Pancreas (tissue), 10 donors: ENCODE data around the gene ARNT2. TPM values are rescaled to one million over a fixed set of nuclear protein-coding genes. Genes with fewer than 3 reads are reported as not detected.

Source experiments
- ATAC-seq, 4 donors: fragments of 200-7000 bp; cut with Tn5 transposase; one replicate each; pipeline versions ENCODE4 v1.8.0 to v1.9.1; 2020; ENCODE audit warnings: mild to moderate bottlenecking in 4 of 4, moderate library complexity in 4 of 4
- DNase-seq, 6 donors: peaks; one replicate each; pipeline ENCODE4 v3.0.0-alpha.2; 2020
- FAIRE-seq: peaks from 2 replicates; lab custom pipeline; 2012; peaks lifted over from hg19 to GRCh38; lab: Jason Lieb, UNC
- H3K27ac ChIP-seq, 4 donors: fragments of 200-600 bp; sonication (generic); 1 replicate in 3 of 4; 2 replicates in 1 of 4; pipeline versions ENCODE4 v1.5.0 to v1.8.0; 2020
- H3K27me3 ChIP-seq, 4 donors: fragments of 200-600 bp; one replicate each; pipeline ENCODE4 v1.8.0; 2021
- H3K36me3 ChIP-seq, 3 donors: fragments of 200-600 bp; sonication (generic) in 1 of 3; one replicate each; pipeline versions ENCODE4 v1.5.0 to v1.8.0; 2020 to 2021
- H3K4me1 ChIP-seq, 3 donors: fragments of 200-600 bp; one replicate each; pipeline ENCODE4 v1.8.0; 2021
- H3K4me3 ChIP-seq, 4 donors: fragments of 200-600 bp; sonication (generic) in 2 of 4; one replicate each; pipeline versions ENCODE4 v1.5.0 to v1.8.0; 2020 to 2021
- H3K9me3 ChIP-seq, 4 donors: fragments of 200-600 bp; one replicate each; pipeline ENCODE4 v1.8.0; 2021
- WGBS, 2 donors: extraction: QIAGEN DNeasy Blood & Tissue Kit; methylation state at CpG; one replicate each; pipeline ENCODE4 v1.1.7; 2013; 5-methylcytosine and 5-hydroxymethylcytosine counted together
- intact Hi-C, 3 donors: fragments of 100-400 bp; cut with DNase I; formaldehyde crosslinking; loops; one replicate each; pipeline versions ENCODE4 v1.11.1 to v1.14.2; 2022
- polyA plus RNA-seq, 2 donors: library from polyadenylated mRNA; stranded (reverse); fragments of 200-250 nt; gene quantifications; one replicate each; pipeline ENCODE4 v1.2.3, GENCODE V29; 2013
- total RNA-seq, 6 donors: library from RNA; stranded (reverse); fragmentation: NEBNext Ultra II Directional in 4 of 6; extraction: Animal tissue kit (Norgen Biotek cat#: 25700) in 4 of 6; gene quantifications; one replicate each; pipeline versions ENCODE4 v1.2.1 to v1.2.4, GENCODE V29; 2021 to 2023
- TF ChIP-seq, protein P1 (sequence below), 4 donors: fragments of 200-600 bp; sonication (generic) in 3 of 4; IDR thresholded peaks; one replicate each; pipeline versions ENCODE4 v1.5.0 to v1.8.0; 2021; ENCODE audit warnings: antibody characterized with exemption in 4 of 4
- donor health status: healthy with polysubstance abuse.
- donor health status: DM: no; HTN: no; CAD: no; lungs with moderate emphysema.
- donor health status: DM: no; HTN: no; CAD: no.
- donor health status: control.
- donor health status: control.
- donor health status: Bipolar disorder and iron deficiency.
- donor health status: DM: yes; HTN: yes; CAD: no.
- donor health status: DM: no; HTN: no; CAD: no.
- donor health status: DM: no; HTN: no; CAD: no.
- donor health status: DM: yes; HTN: yes; CAD: no.

Gene ARNT2
- total and polyA plus RNA-seq, 8 donors: 2.1 to 18.1 (median 5.4) TPM

DNA sequence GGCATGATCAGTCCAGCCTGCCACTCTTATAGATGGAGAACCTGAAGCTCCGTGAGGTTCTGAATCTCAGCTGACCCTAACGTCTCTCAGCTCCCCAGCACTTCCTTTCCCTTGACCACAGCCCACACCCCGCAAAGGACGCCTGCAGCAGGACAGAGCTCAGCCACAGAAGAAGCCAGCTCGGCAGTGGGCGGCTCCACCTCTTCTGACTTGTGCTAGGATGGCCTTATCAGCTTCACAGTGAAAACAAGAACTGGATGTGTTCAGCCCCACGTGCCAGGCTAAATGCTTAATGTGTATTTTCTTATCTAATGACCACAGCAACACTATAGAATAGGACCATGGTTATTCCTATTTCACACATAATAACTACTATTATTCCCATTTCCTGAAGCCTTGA, 127.6 kb downstream of the ARNT2 start:
- Histone ChIP-seq H3K27me3 (no peaks in the 10 kb centered on the region), H3K27ac (no peak overlapping the region), H3K4me1 (no peaks in the 10 kb centered on the region), H3K36me3 (no peaks in the 10 kb centered on the region), H3K9me3 (no peaks in the 10 kb centered on the region), H3K4me3 (no peak overlapping the region)
- WGBS, 2 donors: 55 to 74% methylated on average over 7 of the region's 7 CpGs
- intact Hi-C loops: no loop called here
- FAIRE-seq (no peak), ATAC-seq (peak in 1 of 4 donors; percentile 25), DNase-seq (no peak)
- TF ChIP-seq, protein P1, sequence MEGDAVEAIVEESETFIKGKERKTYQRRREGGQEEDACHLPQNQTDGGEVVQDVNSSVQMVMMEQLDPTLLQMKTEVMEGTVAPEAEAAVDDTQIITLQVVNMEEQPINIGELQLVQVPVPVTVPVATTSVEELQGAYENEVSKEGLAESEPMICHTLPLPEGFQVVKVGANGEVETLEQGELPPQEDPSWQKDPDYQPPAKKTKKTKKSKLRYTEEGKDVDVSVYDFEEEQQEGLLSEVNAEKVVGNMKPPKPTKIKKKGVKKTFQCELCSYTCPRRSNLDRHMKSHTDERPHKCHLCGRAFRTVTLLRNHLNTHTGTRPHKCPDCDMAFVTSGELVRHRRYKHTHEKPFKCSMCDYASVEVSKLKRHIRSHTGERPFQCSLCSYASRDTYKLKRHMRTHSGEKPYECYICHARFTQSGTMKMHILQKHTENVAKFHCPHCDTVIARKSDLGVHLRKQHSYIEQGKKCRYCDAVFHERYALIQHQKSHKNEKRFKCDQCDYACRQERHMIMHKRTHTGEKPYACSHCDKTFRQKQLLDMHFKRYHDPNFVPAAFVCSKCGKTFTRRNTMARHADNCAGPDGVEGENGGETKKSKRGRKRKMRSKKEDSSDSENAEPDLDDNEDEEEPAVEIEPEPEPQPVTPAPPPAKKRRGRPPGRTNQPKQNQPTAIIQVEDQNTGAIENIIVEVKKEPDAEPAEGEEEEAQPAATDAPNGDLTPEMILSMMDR (IDR thresholded peaks at IDR 0.05): no peak

DNA sequence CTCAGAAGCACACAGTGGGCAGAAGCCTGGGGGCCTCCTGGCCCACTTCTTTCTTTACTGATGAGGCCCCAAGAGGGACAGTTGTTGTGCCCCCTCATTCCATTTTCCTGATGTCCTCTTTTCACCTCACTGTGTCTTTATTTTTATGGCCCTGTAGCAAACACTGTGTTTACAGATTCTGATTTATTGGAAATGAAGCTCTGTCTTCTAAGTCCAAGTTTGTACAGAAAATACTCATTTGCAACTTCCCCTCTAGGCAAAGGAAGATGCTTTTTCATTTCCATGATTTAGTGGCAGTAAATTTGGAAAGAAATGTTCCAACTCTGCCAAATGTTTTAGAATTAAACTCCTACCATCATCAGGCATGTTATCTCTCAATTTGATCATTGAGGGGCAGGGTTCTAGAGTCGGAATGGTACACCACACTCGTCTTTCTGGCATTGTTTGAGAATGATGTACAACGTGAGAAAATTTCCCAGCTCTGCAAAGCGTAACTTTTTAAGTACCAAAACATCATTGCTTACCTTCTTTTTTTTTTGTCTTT, 129.7 kb downstream of the ARNT2 start:
- DNase-seq: no peak
- intact Hi-C loops: no loop called here
- FAIRE-seq: no peak
- 78 to 88% methylated on average over 4 of the region's 4 CpGs for WGBS, 2 donors
- Histone ChIP-seq H3K27me3 (peaks cover 0 to 3% (median 0%) of the 10 kb centered on the region in 4 donors), H3K36me3 (no peaks in the 10 kb centered on the region), H3K27ac (no peak overlapping the region), H3K9me3 (no peaks in the 10 kb centered on the region), H3K4me3 (no peak overlapping the region), H3K4me1 (no peaks in the 10 kb centered on the region)
- TF ChIP-seq, protein P1 (IDR thresholded peaks at IDR 0.05): no peak
- no peak for ATAC-seq

GRCh38 chr15:80536231-80536630, 132.0 kb downstream of the ARNT2 start:
- intact Hi-C loops: no loop called here
- Histone ChIP-seq H3K27me3 (peaks cover 0 to 4% (median 0%) of the 10 kb centered on the region in 4 donors), H3K36me3 (no peaks in the 10 kb centered on the region), H3K4me1 (no peaks in the 10 kb centered on the region), H3K27ac (no peak overlapping the region), H3K9me3 (no peaks in the 10 kb centered on the region), H3K4me3 (no peak overlapping the region)
- TF ChIP-seq, protein P1 (IDR thresholded peaks at IDR 0.05): no peak
- peak in 3 of 4 donors; percentile 37 to 79 (median 55) for ATAC-seq
- peak in 1 of 6 donors; percentile 24 for DNase-seq
- FAIRE-seq: no peak
- 28 to 33% methylated on average over 5 of the region's 5 CpGs for WGBS, 2 donors

DNA sequence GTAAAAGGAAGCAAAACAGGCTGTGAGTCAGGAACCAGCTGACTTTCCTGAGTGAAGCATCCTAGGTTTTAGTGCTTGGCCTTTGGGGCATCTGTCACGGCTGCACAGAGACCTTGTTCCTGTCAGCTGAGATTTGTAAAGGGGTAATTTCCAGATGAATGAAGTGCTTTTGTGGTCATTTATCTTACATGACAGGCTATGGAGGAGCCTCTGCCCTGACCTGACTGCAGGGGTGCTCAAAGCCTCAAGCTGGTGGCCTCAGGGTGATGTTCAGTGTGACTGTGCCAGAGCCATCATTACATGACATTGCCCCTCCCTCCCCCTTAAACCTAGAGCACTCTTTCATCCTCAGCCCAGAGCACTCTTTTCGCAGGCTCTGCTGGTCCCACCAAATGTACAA, 132.5 kb downstream of the ARNT2 start:
- Histone ChIP-seq H3K36me3 (no peaks in the 10 kb centered on the region), H3K4me1 (no peaks in the 10 kb centered on the region), H3K4me3 (no peak overlapping the region), H3K27me3 (peaks cover 0 to 4% (median 0%) of the 10 kb centered on the region in 4 donors), H3K9me3 (no peaks in the 10 kb centered on the region), H3K27ac (no peak overlapping the region)
- intact Hi-C loops: no loop called here
- TF ChIP-seq, protein P1 (IDR thresholded peaks at IDR 0.05): no peak
- no peak for DNase-seq
- WGBS, 2 donors: 68 to 77% methylated on average over 2 of the region's 2 CpGs
- FAIRE-seq: no peak
- ATAC-seq: no peak

GRCh38 chr15:80545078-80545477, 140.9 kb downstream of the ARNT2 start:
- Histone ChIP-seq H3K27me3 (no peaks in the 10 kb centered on the region), H3K36me3 (no peaks in the 10 kb centered on the region), H3K9me3 (no peaks in the 10 kb centered on the region), H3K27ac (no peak overlapping the region), H3K4me3 (no peak overlapping the region), H3K4me1 (no peaks in the 10 kb centered on the region)
- ATAC-seq (no peak), FAIRE-seq (no peak), DNase-seq (no peak)
- TF ChIP-seq, protein P1 (IDR thresholded peaks at IDR 0.05): no peak
- intact Hi-C loops: no loop called here
